Thoracic aorta (tissue), 2 donors: ENCODE results near the gene PTGES2. TPM values are rescaled to one million over a fixed set of nuclear protein-coding genes. Genes with fewer than 3 reads are reported as not detected.
A peak's percentile ranks its signal among the peaks of the same experiment; 100 is the strongest.

ENCODE experiments used
- ATAC-seq: fragments of 150-250 bp; one replicate; pipeline ENCODE4 v1.8.0; 2017; ENCODE audit warnings: low read depth; ENCODE audit not compliant: insufficient number of reproducible peaks, low FRiP score
- DNase-seq: peaks from one replicate; pipeline ENCODE4 v3.0.0-alpha.2; 2020; ENCODE audit warnings: low spot score
- H3K27ac ChIP-seq, 2 donors: fragments of 200-600 bp; sonication (generic); 1 replicate in 1 of 2; 2 replicates in 1 of 2; pipeline ENCODE4 v1.5.1; 2016; ENCODE audit warnings: mild to moderate bottlenecking in 2 of 2, moderate library complexity in 2 of 2
- H3K27me3 ChIP-seq: fragments of 200-600 bp; sonication (generic); replicated peaks from 2 replicates; pipeline ENCODE4 v1.6.0; 2016; ENCODE audit warnings: mild to moderate bottlenecking; ENCODE audit not compliant: insufficient read depth
- H3K36me3 ChIP-seq: fragments of 200-600 bp; sonication (generic); one replicate; pipeline ENCODE4 v1.5.1; 2016
- H3K4me1 ChIP-seq, 2 donors: fragments of 200-600 bp; sonication (generic); 1 replicate in 1 of 2; 2 replicates in 1 of 2; pipeline versions ENCODE4 v1.5.1 to v1.6.0; 2016; ENCODE audit warnings: low read depth in 2 of 2, mild to moderate bottlenecking in 1 of 2; ENCODE audit not compliant: control insufficient read depth in 1 of 2
- H3K4me3 ChIP-seq: fragments of 200-600 bp; sonication (generic); 2 replicates; pipeline ENCODE4 v1.5.1; 2016; ENCODE audit warnings: mild to moderate bottlenecking
- H3K9me3 ChIP-seq: fragments of 200-600 bp; sonication (generic); 2 replicates; pipeline ENCODE4 v1.5.1; 2016
- CTCF ChIP-seq: fragments of 200-600 bp; sonication (generic); IDR thresholded peaks from one replicate; pipeline ENCODE4 v1.5.1; 2019; ENCODE audit warnings: antibody characterized with exemption
- total RNA-seq, 2 donors: library from RNA; depleted of rRNA; stranded (reverse); fragments of >200 nt; gene quantifications; one replicate each; pipeline versions ENCODE4 v1.1.0 to v1.2.3, GENCODE V29; 2016

The PTGES2 gene
- 10 to 100 TPM; 57.9 to 66.0 TPM for total RNA-seq

- Histone ChIP-seq H3K36me3 (peaks cover 3% of the 10 kb centered on the region), H3K4me3 (peak within 1 kb of the TSS; percentile 94), H3K27ac (peak within 1 kb of the TSS; percentile 90 to 98), H3K9me3 (no peaks in the 10 kb centered on the region), H3K4me1 (peaks cover 23 to 32% of the 10 kb centered on the region in 2 donors), H3K27me3 (no peaks in the 10 kb centered on the region)
- TF ChIP-seq CTCF, result no peak
- ATAC-seq (peak; percentile 87), DNase-seq (no peak)
Measured at GRCh38 chr9:128127568-128127989, at the start of gene PTGES2. PTGES2 (minus strand) TSS chr9:128127729; CDS start chr9:128127717, 12 bp downstream.

- ATAC-seq, result no peak
- Histone ChIP-seq H3K36me3 (peaks cover 53% of the 10 kb centered on the region), H3K4me3 (no peak overlapping the region)
Measured at GRCh38 chr9:128175726-128176125, 48.2 kb upstream of the PTGES2 start.

GRCh38 chr9:128175102-128175563 lies 47.6 kb upstream of the PTGES2 start:
- no peak overlapping the region for H3K4me3 ChIP-seq
- H3K27me3 ChIP-seq, result no peaks in the 10 kb centered on the region
- ATAC-seq, result no peak
- no peaks in the 10 kb centered on the region for H3K9me3 ChIP-seq
- no peak for DNase-seq
- no peaks in the 10 kb centered on the region for H3K4me1 ChIP-seq
- H3K36me3 ChIP-seq, result peaks cover 51% of the 10 kb centered on the region
- no peak for TF ChIP-seq CTCF
- no peak overlapping the region for H3K27ac ChIP-seq

More at GRCh38 chr9:128175726-128176125, 48.2 kb upstream of the PTGES2 start:
- Histone ChIP-seq H3K4me1 (no peaks in the 10 kb centered on the region), H3K27ac (no peak overlapping the region), H3K9me3 (no peaks in the 10 kb centered on the region), H3K27me3 (no peaks in the 10 kb centered on the region)
- no peak for TF ChIP-seq CTCF
- no peak for DNase-seq

GRCh38 chr9:128174062-128174461 lies 46.5 kb upstream of the PTGES2 start:
- Histone ChIP-seq H3K4me3 (no peak overlapping the region), H3K36me3 (peaks cover 51% of the 10 kb centered on the region), H3K4me1 (no peaks in the 10 kb centered on the region), H3K27me3 (no peaks in the 10 kb centered on the region), H3K9me3 (no peaks in the 10 kb centered on the region), H3K27ac (no peak overlapping the region)
- no peak for ATAC-seq
- no peak for TF ChIP-seq CTCF
- no peak for DNase-seq

GRCh38 chr9:128169925-128170324 lies 42.4 kb upstream of the PTGES2 start:
- no peaks in the 10 kb centered on the region for H3K4me1 ChIP-seq
- TF ChIP-seq CTCF, result no peak
- peaks cover 39% of the 10 kb centered on the region for H3K36me3 ChIP-seq
- H3K9me3 ChIP-seq, result no peaks in the 10 kb centered on the region
- ATAC-seq, result no peak
- no peak for DNase-seq
- H3K27me3 ChIP-seq, result no peaks in the 10 kb centered on the region
- H3K4me3 ChIP-seq, result no peak overlapping the region
- no peak overlapping the region for H3K27ac ChIP-seq
